ENCODE results near the gene GATAD2B. TPM values are rescaled to one million over a fixed set of nuclear protein-coding genes. Genes with fewer than 3 reads are reported as not detected.
"Not testable (repeated sequence)": the region's sequence is repeated elsewhere in the genome, so short reads cannot be mapped to it uniquely, and the experiment has no call there.

Gene GATAD2B
- total RNA-seq, 2 experiments from 2014 or later, result 53.6 to 57.5 TPM

DNA sequence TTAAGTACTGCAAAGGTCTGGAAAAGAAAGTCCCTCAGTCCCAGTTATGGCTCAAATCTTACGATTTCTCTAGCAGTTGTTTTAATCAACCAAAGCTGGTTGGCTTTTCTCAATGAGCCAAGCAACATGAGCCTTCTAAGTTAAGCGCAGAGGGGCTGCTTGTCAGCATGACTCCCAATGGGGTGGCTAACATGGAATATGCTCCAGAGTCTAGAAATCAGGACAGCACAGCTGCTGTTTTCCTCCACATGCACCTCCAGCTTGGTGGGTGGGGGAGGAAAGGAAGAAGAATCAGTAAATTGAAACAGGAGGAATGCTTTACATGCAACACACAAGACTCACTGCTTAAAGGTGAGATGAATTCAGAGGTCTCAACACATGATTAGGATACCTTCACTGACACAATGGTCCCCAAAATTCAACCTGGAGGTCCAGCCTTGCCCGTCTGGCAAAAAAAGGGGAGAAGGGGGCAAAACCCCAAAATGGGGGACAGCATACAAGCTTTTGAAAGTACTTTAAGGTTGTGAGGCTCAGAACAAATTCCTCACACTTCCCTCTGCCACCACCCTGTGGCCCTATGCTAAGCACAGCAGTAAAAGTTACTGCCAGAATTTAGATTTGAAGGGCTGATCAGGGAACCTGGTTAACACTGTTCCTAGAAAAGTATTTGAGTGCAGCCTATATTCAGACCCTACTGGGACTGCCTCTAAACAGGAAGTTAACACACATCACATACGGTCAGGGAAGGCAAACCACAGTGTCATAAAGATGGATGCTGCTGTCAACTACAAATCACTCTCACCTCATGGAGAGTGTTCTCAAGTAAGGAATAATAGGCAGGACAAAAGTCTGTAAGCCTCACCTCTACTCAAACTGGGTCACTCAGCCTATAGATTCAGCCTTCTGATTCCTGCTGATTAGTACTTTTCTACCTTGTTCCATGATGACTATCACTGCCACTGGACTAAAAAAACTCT, 2.6 kb downstream of the GATAD2B start:
- ChIA-PET POLR2A (interaction anchor here (0.6 to 0.7 kb wide), 2 partner anchors 66 to 71 kb away, joined by 3 read pairs; partner anchors contain the start of genes RAB13 and RPS27), CTCF (interaction anchor here (0.6 to 5.2 kb wide), 5 partner anchors 15 to 99 kb away, joined by 4 to 28 read pairs (median 6); partner anchors contain the start of gene DENND4B)

GRCh38 chr1:153916297-153916696, 6.5 kb downstream of the GATAD2B start:
- CTCF ChIA-PET, result interaction anchor here (0.6 to 1.0 kb wide), 3 partner anchors 16 to 228 kb away, joined by 3 to 4 read pairs (median 3); no protein-coding TSS in a partner anchor
- POLR2A ChIA-PET, result interaction anchor here (0.6 to 0.7 kb wide), 2 partner anchors 51 to 1561 kb away, joined by 3 to 8 read pairs; no protein-coding TSS in a partner anchor

- CTCF ChIA-PET, result no interaction called here
Measured at GRCh38 chr1:153912349-153912748, 10.4 kb downstream of the GATAD2B start.

GRCh38 chr1:153910560-153910959, 12.2 kb downstream of the GATAD2B start:
- POLR2A ChIA-PET, result not testable (repeated sequence)
- CTCF ChIA-PET, result interaction anchor here (1.1 kb wide), 1 partner anchor 110 kb away, joined by 3 read pairs; no protein-coding TSS in a partner anchor

More at GRCh38 chr1:153912349-153912748, 10.4 kb downstream of the GATAD2B start:
- POLR2A ChIA-PET, result no interaction called here

DNA sequence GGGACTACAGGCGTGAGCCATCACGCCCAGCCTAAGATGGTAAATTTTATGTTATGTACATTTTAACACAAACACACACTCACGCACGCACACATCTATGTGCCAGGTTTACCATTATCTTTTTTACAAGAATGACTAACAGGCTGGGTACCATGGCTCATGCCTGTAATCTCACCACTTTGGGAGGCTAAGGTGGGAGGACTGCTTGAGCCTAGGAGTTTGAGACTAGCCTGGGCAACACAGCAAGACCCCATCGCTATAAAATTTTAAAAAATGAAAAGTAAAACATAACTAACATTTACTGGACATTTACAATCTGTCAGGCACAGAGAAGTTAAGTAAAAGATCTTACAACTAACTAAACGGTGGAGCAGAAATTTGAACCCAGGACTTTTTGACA, 14.7 kb downstream of the GATAD2B start:
- CTCF ChIA-PET, result interaction anchor here (0.7 to 1.0 kb wide), 3 partner anchors 31 to 111 kb away, joined by 3 read pairs; no protein-coding TSS in a partner anchor
- POLR2A ChIA-PET, result interaction anchor here (0.6 kb wide), 1 partner anchor 19 kb away, joined by 5 read pairs; no protein-coding TSS in a partner anchor

GRCh38 chr1:153907134-153907533, 15.6 kb downstream of the GATAD2B start:
- CTCF ChIA-PET, result interaction anchor here (1.0 kb wide), 1 partner anchor 110 kb away, joined by 3 read pairs; no protein-coding TSS in a partner anchor
- POLR2A ChIA-PET, result no interaction called here

- ChIA-PET POLR2A (interaction anchor here (0.6 to 1.1 kb wide), 3 partner anchors 16 to 64 kb away, joined by 3 to 5 read pairs (median 3); partner anchors contain the start of genes DENND4B and GATAD2B), CTCF (interaction anchor here (0.5 to 1.4 kb wide), 2 partner anchors 19 to 40 kb away, joined by 3 to 8 read pairs; partner anchors contain the start of gene DENND4B)
Measured at GRCh38 chr1:153906396-153906795, 16.4 kb downstream of the GATAD2B start.

DNA sequence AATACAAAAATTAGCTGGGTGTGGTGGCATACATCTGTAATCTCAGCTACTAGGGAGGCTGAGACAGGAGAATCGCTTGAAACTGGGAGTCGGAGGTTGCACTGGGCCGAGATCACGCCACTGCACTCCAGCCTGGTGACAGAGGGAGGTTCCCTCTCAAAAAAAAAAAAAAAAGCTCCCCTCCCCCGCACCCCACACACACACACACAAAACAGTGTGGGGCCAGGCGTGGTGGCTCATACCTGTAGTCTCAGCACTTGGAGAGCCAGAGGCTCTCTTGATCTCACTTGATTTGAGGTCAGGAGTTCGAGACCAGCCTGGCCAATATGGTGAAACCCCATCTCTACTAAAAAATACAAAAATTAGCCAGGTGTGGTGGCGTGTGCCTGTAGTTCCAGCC, 16.9 kb downstream of the GATAD2B start:
- ChIA-PET POLR2A (interaction anchor here (0.6 to 1.1 kb wide), 3 partner anchors 17 to 267 kb away, joined by 3 to 5 read pairs (median 4); partner anchors contain the start of gene GATAD2B), CTCF (interaction anchor here (0.5 to 1.4 kb wide), 4 partner anchors 15 to 49 kb away, joined by 3 to 8 read pairs (median 4); partner anchors contain the start of gene DENND4B)

DNA sequence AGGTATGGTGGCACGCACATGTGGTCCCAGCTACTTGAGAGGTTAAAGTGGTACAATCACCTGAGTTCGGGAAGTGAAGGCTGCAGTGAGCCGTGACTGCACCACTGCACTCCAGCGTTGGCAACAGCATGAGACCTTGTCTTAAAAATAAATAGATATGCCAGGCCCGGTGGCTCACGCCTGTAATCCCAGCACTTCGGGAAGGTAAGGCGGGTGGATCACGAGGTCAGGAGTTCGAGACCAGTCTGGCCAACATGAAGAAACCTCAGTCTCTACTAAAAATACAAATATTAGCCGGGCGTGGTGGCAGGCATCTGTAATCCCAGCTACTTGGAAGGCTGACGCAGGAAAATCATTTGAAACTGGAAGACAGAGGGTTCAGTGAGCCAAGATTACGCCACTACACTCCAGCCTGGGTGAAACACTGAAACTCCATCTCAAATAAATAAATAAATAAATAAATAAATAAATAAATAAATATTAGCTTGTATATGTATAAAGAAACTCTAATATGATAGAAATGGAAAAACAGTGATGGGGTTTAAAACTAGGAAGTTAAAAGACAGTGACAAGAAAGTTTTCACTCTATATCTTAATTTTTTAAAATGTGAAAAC, 18.8 kb downstream of the GATAD2B start:
- POLR2A ChIA-PET, result no interaction called here

DNA sequence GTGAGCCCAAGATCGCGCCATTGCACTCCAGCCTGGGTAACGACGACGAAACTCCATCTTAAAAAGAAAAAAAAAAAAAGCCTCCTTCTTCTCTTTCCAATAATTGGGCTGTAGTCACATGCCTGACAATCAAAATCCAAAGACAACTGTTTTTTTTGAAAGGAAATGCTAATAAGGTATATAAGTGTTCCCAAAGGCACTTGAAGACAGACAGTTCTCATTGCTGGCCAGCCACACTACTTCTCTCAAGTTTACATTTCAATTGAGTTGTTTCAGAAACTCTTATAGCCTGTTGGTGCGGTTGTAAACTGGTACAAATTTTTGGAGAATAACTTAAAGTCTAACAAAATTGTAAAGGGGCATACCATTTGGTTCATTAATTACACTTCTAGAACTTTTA, 23.3 kb downstream of the GATAD2B start:
- CTCF ChIA-PET, result no interaction called here
- POLR2A ChIA-PET, result no interaction called here

More for the DNA sequence above, 18.8 kb downstream of the GATAD2B start:
- CTCF ChIA-PET, result no interaction called here

- ChIA-PET POLR2A (interaction anchor here (0.7 kb wide), 1 partner anchor 353 kb away, joined by 6 read pairs; no protein-coding TSS in a partner anchor), CTCF (interaction anchor here (1.3 kb wide), 1 partner anchor 50 kb away, joined by 5 read pairs; the partner anchor contains the start of gene DENND4B)
Measured at GRCh38 chr1:153895866-153896265, 26.9 kb downstream of the GATAD2B start.

DNA sequence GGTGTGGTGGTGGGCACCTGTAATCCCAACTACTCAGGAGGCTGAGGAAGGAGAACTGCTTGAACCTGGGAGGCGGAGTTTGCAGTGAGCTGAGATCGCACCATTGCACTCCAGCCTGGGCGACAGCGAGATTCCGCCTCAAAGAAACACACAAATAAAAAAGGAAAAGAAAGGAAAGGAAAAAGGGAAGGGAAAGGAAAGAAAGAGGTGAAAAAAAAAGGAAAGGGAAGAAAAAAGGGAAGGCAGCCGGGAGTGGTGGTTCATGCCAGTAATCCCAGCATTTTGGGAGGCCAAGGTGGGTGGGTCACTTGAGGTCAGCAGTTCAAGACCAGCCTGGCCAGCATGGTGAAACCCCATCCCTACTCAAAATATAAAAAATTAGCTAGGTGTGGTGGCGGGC, 31.7 kb downstream of the GATAD2B start:
- POLR2A ChIA-PET, result not testable (repeated sequence)

GRCh38 chr1:153888533-153888932, 34.2 kb downstream of the GATAD2B start:
- ChIA-PET POLR2A (no interaction called here), CTCF (no interaction called here)

More for the DNA sequence above, 31.7 kb downstream of the GATAD2B start:
- CTCF ChIA-PET, result not testable (repeated sequence)

DNA sequence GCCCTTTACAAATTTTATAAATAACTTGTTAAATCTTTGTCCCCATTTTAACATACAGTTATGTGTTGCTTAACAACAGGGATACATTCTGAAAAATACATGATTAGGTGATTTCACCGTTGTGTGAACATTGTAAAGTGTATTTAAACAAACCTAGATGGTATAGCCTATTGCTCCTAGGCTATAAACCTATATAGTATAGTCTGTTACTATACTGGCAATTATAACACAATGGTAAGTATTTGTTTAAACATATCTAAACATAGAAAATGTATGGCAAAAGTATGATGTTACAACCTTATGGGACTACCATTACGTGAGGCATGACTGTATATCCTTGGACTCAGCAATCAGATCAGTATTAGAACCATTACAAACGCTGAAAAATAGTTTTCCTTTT, 36.6 kb downstream of the GATAD2B start:
- ChIA-PET CTCF (no interaction called here), POLR2A (no interaction called here)

DNA sequence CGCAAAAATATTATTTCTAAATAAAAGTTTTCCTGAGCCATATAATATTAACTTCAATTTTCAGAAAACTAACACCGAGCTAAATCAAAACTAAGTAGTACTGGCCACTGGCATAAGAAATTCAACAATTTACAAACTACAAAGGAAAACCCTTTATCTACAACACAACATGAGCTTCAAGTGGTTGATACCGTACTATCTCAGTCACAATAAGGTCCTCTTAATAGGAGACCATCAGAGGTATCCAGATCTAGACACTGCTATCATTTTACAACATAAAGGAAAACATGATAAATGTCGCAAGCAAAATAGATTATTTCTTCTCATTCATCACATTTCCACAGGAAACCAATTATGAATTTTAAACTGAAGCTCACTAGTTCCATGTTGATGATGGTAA, 39.5 kb downstream of the GATAD2B start:
- CTCF ChIA-PET, result no interaction called here
- POLR2A ChIA-PET, result no interaction called here

- ChIA-PET POLR2A (no interaction called here), CTCF (no interaction called here)
Measured at GRCh38 chr1:153882296-153882912, 40.4 kb downstream of the GATAD2B start.

- ChIA-PET CTCF (no interaction called here), POLR2A (no interaction called here)
Measured at GRCh38 chr1:153881751-153882150, 41.0 kb downstream of the GATAD2B start.

DNA sequence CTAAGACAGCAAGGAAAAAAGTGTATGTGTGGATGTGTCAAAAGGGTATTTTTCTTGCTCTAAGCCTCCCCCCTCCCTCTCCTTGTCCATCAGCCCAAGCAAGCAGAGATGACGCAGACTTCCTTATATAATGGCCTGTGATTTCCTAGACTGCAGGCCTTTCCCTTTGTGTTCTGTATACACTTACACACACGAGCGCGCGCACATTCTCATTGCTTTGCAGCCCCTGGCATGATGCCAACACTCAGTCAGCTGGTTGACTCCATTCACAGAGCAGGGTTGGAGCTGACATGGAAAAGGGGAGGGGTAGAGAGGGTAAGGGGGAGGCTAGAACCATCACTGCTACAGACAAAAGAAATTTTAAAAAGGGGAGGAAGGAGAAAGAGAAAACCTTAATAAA, 41.8 kb downstream of the GATAD2B start:
- ChIA-PET POLR2A (no interaction called here), CTCF (no interaction called here)

DNA sequence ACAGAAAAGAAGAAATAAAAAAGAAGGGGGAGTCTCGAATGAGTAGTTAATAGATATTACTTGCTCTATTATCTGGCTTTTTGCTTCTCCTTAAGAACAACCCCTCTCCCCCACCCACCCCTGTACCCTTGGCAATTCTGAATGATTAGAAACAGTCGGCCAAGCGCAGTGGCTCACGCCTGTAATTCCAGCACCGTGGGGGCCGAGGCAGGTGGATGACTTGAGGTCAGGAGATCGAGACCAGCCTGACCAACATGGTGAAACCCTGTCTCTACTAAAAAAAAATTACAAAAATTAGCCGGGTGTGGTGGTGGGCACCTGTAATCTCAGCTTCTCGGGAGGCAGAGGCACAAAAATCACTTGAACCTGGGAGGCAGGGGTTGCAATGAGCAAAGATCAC, 42.7 kb downstream of the GATAD2B start:
- ChIA-PET CTCF (no interaction called here), POLR2A (no interaction called here)
